Activated B cell treated with CpG ODN at 0.5 μM for 24 hours (primary cell): Measurements from ENCODE around the gene ADRA2C. TPM values are rescaled to one million over a fixed set of nuclear protein-coding genes. Genes with fewer than 3 reads are reported as not detected.

Source experiments
- ATAC-seq: fragments of 200-7000 bp; cut with Tn5 transposase; one replicate; pipeline ENCODE4 v1.10.0; 2021; ENCODE audit warnings: low read depth, mild to moderate bottlenecking, moderate library complexity
- CTCF ChIA-PET: fragments of 350-600 bp; sonication (Branson Sonifier 250); formaldehyde crosslinking; loops from one replicate; lab custom pipeline; 2021; ENCODE audit warnings: antibody characterized with exemption; lab: Charles Lee
- POLR2A ChIA-PET: fragments of 350-600 bp; sonication (Branson Sonifier 250); formaldehyde crosslinking; loops from one replicate; lab custom pipeline; 2021; ENCODE audit warnings: antibody characterized with exemption; lab: Charles Lee
- DNase-seq: peaks from one replicate; pipeline ENCODE4 v3.0.0; 2022
- H3K27ac Mint-ChIP-seq: one replicate; pipeline ENCODE4 v1.8.0; 2020; ENCODE audit warnings: mixed read lengths
- H3K27me3 Mint-ChIP-seq: one replicate; pipeline ENCODE4 v1.8.0; 2021; ENCODE audit warnings: mixed read lengths
- H3K36me3 Mint-ChIP-seq: one replicate; pipeline ENCODE4 v1.8.0; 2021; ENCODE audit warnings: low read depth, mixed read lengths
- H3K4me1 Mint-ChIP-seq: one replicate; pipeline ENCODE4 v1.8.0; 2021; ENCODE audit warnings: mixed read lengths
- H3K4me3 Mint-ChIP-seq: one replicate; pipeline ENCODE4 v1.8.0; 2020; ENCODE audit warnings: mild to moderate bottlenecking, mixed read lengths
- H3K9me3 Mint-ChIP-seq: one replicate; pipeline ENCODE4 v1.8.0; 2020; ENCODE audit warnings: mixed read lengths
- intact Hi-C: fragments of 100-400 bp; cut with micrococcal nuclease; formaldehyde crosslinking; loops from one replicate; pipeline ENCODE4 v1.15.1; 2024
- total RNA-seq: library from RNA; stranded (reverse); gene quantifications from 2 replicates; pipeline ENCODE4 v1.2.3, GENCODE V29; 2022
- TF ChIP-seq, protein P1 (sequence below): fragments of 200-600 bp; IDR thresholded peaks from one replicate; pipeline ENCODE4 v1.8.0; 2022; ENCODE audit warnings: antibody characterized with exemption, mild to moderate bottlenecking

The ADRA2C gene
- total RNA-seq, 1 donor from 2014 or later: not detected

DNA sequence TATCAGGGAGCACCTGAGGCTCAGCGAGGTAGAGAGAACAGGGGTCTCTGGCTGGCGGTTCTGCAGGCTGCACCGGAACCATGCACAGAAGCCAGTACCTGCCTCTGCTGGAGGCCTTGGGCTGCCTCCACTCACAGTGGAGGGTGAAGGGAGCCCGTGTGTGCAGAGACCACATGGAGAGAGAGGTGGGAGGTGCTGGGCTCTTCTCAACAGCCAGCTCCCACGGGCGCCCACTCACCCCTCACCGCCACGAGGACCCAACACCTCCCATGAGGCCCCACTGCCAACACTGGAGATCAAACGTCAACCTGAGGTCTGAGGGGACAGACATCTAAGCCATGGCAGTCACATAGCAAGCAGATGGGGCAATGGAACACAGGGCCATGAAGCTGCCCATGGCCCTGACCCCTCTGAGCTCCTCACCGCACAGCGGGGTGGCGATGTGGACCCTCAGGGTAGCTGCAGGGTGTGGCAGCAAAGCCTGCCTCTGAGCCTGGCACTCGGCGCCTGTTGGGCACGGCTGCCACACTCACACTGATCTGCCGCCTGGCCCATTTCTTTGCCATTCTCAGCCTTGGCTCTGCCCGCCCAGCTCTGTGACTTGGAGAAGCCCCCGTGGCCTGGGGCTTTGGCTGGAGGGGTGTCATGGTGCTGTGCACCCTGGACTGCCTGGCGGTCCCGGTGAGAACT lies 44.8 kb downstream of the ADRA2C start:
- Mint-ChIP-seq H3K36me3 (no peaks in the 10 kb centered on the region), H3K4me3 (no peak overlapping the region), H3K4me1 (no peaks in the 10 kb centered on the region), H3K27ac (no peak overlapping the region), H3K9me3 (no peaks in the 10 kb centered on the region), H3K27me3 (peaks cover 14% of the 10 kb centered on the region)
- CTCF ChIA-PET: no interaction called here
- POLR2A ChIA-PET: no interaction called here
- intact Hi-C loops: no loop called here
- TF ChIP-seq, protein P1, sequence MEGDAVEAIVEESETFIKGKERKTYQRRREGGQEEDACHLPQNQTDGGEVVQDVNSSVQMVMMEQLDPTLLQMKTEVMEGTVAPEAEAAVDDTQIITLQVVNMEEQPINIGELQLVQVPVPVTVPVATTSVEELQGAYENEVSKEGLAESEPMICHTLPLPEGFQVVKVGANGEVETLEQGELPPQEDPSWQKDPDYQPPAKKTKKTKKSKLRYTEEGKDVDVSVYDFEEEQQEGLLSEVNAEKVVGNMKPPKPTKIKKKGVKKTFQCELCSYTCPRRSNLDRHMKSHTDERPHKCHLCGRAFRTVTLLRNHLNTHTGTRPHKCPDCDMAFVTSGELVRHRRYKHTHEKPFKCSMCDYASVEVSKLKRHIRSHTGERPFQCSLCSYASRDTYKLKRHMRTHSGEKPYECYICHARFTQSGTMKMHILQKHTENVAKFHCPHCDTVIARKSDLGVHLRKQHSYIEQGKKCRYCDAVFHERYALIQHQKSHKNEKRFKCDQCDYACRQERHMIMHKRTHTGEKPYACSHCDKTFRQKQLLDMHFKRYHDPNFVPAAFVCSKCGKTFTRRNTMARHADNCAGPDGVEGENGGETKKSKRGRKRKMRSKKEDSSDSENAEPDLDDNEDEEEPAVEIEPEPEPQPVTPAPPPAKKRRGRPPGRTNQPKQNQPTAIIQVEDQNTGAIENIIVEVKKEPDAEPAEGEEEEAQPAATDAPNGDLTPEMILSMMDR: no peak
- DNase-seq (no peak), ATAC-seq (no peak)

DNA sequence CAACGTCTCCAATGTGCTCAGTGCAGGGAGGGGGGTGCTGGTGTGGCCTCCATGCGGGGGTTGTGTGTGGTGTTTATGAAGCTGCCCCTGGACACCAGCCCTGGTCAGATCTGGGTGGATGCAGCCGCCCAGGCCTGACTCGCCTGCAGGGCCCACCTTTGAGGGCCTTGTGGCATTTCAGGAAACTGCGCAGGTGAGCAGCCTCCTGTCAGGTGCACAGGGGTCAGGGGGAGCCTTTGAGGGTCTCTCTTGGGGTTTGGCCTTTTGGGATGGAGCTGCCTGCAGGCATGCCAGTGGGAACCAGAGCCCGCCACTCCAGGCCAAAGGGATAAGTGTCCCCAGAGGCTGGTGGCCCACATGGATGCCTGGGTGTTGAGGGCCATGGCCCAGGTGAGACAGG lies 45.4 kb downstream of the ADRA2C start:
- peaks cover 11% of the 10 kb centered on the region for H3K27me3 Mint-ChIP-seq
- no peaks in the 10 kb centered on the region for H3K9me3 Mint-ChIP-seq
- no peak overlapping the region for H3K4me3 Mint-ChIP-seq
- no peak overlapping the region for H3K27ac Mint-ChIP-seq
- TF ChIP-seq, protein P1: no peak
- H3K4me1 Mint-ChIP-seq: no peaks in the 10 kb centered on the region
- POLR2A ChIA-PET: no interaction called here
- intact Hi-C loops: no loop called here
- ATAC-seq: no peak
- no peak for DNase-seq
- no peaks in the 10 kb centered on the region for H3K36me3 Mint-ChIP-seq
- CTCF ChIA-PET: no interaction called here

DNA sequence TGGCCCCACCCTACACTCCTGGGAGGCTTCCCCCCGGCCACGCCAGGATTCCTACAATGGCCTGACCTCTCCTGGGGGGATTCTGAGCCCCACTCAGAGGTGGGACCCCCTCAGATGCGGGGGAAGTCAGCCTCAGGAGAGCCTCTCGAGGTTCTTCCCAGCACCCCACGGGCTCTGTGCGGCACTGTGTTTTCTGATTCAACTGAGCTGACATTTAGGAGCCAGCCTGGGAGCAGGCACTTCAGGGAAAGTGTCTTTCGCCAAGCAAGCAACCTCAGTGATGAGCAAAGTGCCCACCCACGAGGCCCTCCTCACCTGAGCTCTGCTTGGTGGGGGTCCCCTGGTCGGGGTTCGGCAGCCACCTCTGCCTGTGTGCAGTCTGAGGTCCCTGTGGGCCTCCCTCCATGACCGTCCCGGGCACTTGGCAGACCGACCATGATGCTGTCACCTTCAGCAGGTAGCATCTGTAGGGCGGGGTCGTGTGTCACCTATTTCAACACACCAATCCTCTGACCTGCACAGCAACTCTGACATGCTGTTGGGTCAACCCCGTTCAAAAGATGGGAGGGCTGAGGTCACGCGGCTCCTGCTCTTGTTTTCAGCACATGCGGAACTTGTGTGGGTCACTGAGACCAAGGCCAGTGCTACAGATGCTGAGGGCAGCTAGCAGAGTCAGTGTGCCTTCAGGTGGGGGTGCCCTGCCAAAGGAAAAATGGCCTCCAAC lies 46.2 kb downstream of the ADRA2C start:
- intact Hi-C loops: no loop called here
- ChIA-PET POLR2A (no interaction called here), CTCF (no interaction called here)
- TF ChIP-seq, protein P1: no peak
- DNase-seq: no peak
- no peak overlapping the region for H3K27ac Mint-ChIP-seq
- ATAC-seq: no peak
- H3K4me3 Mint-ChIP-seq: no peak overlapping the region
- no peaks in the 10 kb centered on the region for H3K36me3 Mint-ChIP-seq
- H3K4me1 Mint-ChIP-seq: no peaks in the 10 kb centered on the region
- no peaks in the 10 kb centered on the region for H3K9me3 Mint-ChIP-seq
- H3K27me3 Mint-ChIP-seq: peaks cover 13% of the 10 kb centered on the region

DNA sequence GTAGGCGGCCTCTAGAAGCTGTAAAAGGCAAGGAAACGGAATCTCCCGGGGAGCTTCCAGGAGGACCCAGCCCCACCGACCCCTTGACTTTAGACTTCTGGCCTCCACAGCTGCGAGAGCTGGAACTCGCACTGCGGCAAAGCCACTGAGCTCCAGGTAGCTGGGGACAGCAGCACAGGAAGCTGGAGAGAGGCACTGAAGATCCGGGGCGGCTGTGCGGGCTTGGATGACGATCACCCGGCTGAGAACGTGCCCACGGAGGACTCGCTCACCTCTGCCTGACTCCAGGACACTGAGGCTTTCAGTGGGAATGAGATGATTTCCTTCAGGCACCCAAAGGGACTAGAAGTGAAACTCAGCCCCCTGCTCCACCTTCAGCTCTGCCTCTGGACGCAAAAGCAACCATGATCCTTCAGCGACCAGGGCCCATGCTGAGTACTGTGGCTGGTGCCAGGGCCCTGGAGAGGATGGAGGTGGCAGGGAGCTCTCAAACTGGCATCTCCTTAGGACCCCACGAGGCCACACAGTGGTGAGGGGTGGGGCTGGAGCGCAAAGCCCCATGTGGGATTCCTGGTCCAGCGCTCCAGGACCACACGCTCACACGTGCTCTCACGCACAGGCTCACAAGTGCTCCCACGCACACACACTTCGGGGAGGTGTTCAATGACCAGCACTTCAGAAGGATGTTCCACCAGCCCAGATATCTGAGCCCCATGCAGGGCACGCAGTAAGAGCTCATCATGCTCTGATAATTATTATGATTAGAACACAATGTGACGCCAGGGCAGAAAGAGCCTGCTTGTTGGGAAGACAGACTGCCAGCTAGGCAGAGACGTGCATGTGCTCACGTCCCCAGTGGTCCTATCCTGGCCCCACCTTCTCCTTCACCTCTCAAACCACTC lies 47.2 kb downstream of the ADRA2C start:
- no peak overlapping the region for H3K4me3 Mint-ChIP-seq
- DNase-seq (no peak), ATAC-seq (no peak)
- POLR2A ChIA-PET: no interaction called here
- peaks cover 5% of the 10 kb centered on the region for H3K27me3 Mint-ChIP-seq
- no peaks in the 10 kb centered on the region for H3K4me1 Mint-ChIP-seq
- no peaks in the 10 kb centered on the region for H3K36me3 Mint-ChIP-seq
- intact Hi-C loops: no loop called here
- no peak overlapping the region for H3K27ac Mint-ChIP-seq
- CTCF ChIA-PET: no interaction called here
- TF ChIP-seq, protein P1: no peak
- no peaks in the 10 kb centered on the region for H3K9me3 Mint-ChIP-seq
